Right lobe of liver (tissue), 4 donors: ENCODE results near the gene MYL3.

Source experiments
- POLR2A ChIP-seq: fragments of 450-650 bp; IDR thresholded peaks from one replicate; pipeline ENCODE4 v1.6.1; 2017; ENCODE audit warnings: antibody characterized with exemption, mild to moderate bottlenecking
- TF ChIP-seq, protein P1 (sequence below), 4 donors: fragments of 200-600 bp in 3 of 4; fragments of 450-650 bp in 1 of 4; IDR thresholded peaks; one replicate each; pipeline versions ENCODE4 v1.5.1 to v1.8.0; 2016 to 2022; ENCODE audit warnings: antibody characterized with exemption in 4 of 4, mild to moderate bottlenecking in 2 of 4
- donor health status: DM: no; HTN: no; CAD: no.
- donor health status: DM: no; HTN: no; CAD: no.
- donor health status: DM: no; HTN: yes; CAD: no.

DNA sequence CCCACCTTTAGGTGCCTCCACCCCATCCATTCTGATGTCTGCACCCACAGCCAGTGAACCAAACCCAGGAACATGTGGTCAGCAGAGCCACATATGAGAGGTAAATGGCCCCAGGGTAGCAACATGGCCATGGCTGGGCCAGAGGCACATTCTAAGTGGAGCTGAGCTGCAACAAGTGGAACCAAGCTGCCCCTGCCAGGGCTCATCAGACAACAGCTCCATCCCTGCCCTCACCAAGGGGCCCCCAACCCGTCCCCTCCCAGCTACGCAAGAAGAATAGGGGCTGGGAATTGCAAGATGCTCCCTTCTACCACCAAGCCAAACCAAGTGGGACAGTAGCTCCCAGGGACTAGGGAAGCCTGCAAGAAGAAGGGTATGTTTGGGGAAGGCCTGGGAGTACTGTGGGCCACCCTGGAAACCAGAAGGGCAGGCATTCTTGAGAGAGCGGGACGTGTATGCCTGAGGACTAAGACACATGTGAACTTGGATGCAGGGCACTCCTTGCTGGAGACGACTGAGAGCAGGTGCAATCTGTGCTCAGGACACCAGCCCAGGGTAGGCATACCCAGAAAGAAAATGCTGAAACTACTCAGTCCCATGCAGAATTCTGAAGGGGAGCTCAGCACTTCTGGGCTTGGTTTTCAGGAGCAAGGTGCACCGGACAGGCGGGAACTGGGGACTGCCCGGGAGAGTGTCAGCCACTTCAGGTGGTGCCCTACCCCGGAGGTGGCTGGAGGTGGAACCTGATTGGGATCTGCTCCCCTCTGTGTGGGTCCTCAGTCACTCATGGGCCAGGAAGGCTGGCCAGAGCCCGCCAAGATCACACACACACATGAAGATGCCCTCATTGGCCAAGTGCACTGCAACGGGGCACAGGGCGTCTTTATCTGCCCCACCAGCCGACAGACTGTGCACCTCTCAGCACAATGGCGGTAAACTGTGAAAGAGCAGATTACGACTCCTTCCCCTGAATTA, 9.5 kb downstream of the MYL3 start:
- TF ChIP-seq, protein P1, sequence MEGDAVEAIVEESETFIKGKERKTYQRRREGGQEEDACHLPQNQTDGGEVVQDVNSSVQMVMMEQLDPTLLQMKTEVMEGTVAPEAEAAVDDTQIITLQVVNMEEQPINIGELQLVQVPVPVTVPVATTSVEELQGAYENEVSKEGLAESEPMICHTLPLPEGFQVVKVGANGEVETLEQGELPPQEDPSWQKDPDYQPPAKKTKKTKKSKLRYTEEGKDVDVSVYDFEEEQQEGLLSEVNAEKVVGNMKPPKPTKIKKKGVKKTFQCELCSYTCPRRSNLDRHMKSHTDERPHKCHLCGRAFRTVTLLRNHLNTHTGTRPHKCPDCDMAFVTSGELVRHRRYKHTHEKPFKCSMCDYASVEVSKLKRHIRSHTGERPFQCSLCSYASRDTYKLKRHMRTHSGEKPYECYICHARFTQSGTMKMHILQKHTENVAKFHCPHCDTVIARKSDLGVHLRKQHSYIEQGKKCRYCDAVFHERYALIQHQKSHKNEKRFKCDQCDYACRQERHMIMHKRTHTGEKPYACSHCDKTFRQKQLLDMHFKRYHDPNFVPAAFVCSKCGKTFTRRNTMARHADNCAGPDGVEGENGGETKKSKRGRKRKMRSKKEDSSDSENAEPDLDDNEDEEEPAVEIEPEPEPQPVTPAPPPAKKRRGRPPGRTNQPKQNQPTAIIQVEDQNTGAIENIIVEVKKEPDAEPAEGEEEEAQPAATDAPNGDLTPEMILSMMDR (IDR thresholded peaks at IDR 0.05), result no peak
- no peak for TF ChIP-seq POLR2A
